Uterus (tissue), 2 donors: Measurements from ENCODE around the gene NR6A1.

ENCODE experiments used
- POLR2A ChIP-seq, 2 donors: fragments of 450-650 bp; IDR thresholded peaks; one replicate each; pipeline ENCODE4 v1.6.1; 2016; ENCODE audit warnings: antibody characterized with exemption in 2 of 2, mild to moderate bottlenecking in 1 of 2, moderate library complexity in 1 of 2
- TF ChIP-seq, protein P1 (sequence below), 4 experiments: fragments of 200-600 bp in 2 of 4; fragments of 450-650 bp in 2 of 4; sonication (generic) in 2 of 4; IDR thresholded peaks; one replicate each; pipeline ENCODE4 v1.5.1; 2016 to 2019; ENCODE audit warnings: antibody characterized with exemption in 4 of 4, mild to moderate bottlenecking in 2 of 4, moderate library complexity in 1 of 4

DNA sequence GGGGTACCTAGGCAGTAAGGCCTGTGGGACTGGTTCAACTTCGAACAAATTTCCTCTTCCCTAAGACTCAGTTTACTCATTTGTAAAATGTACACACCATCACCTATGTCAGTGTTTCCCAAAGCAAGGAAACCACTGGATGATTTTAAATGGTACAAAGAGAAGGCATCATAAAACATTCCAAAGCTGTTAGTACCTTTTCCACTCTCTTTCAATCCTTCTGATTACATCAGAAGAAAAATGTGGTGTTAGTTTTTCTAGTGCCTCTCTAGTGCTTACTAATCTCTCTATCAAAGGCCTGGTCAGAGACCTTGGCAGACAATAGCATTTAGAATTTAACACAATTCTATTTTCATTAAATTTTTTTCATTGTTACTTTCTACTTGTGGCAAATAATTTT is 18.1 kb downstream of the NR6A1 start:
- TF ChIP-seq, protein P1, sequence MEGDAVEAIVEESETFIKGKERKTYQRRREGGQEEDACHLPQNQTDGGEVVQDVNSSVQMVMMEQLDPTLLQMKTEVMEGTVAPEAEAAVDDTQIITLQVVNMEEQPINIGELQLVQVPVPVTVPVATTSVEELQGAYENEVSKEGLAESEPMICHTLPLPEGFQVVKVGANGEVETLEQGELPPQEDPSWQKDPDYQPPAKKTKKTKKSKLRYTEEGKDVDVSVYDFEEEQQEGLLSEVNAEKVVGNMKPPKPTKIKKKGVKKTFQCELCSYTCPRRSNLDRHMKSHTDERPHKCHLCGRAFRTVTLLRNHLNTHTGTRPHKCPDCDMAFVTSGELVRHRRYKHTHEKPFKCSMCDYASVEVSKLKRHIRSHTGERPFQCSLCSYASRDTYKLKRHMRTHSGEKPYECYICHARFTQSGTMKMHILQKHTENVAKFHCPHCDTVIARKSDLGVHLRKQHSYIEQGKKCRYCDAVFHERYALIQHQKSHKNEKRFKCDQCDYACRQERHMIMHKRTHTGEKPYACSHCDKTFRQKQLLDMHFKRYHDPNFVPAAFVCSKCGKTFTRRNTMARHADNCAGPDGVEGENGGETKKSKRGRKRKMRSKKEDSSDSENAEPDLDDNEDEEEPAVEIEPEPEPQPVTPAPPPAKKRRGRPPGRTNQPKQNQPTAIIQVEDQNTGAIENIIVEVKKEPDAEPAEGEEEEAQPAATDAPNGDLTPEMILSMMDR (IDR thresholded peaks at IDR 0.05), result no peak
- no peak for TF ChIP-seq POLR2A (IDR thresholded peaks at IDR 0.05)
